ENCODE results near the gene FAM107A. TPM values are rescaled to one million over a fixed set of nuclear protein-coding genes. Genes with fewer than 3 reads are reported as not detected.

FAM107A gene
- total RNA-seq, 4 donors from 2014 or later = 35.7 to 107 (median 92.7) TPM

GRCh38 chr3:58514405-58514804 is 62.8 kb downstream of the FAM107A start:
- DNase-seq (ENCODE audit: extremely low spot score) = no peak
- H3K4me1 ChIP-seq = no peaks in the 10 kb centered on the region
- intact Hi-C loops (cut with DNase I) = no loop called here
- no peak overlapping the region for H3K27ac ChIP-seq (replicated peaks in 1 of 4)
- WGBS = 91% methylated on average over 3 of the region's 3 CpGs
- H3K27me3 ChIP-seq = no peaks in the 10 kb centered on the region
- peaks cover 8 to 84% (median 76%) of the 10 kb centered on the region in 4 donors for H3K36me3 ChIP-seq
- H3K4me3 ChIP-seq = no peak overlapping the region
- H3K9me3 ChIP-seq = no peaks in the 10 kb centered on the region
- TF ChIP-seq EP300 (IDR thresholded peaks at IDR 0.05) = no peak
- no peak for TF ChIP-seq POLR2AphosphoS5 (IDR thresholded peaks at IDR 0.05)
- no peak for TF ChIP-seq POLR2A (IDR thresholded peaks at IDR 0.05; ENCODE audit: low read depth)
- no peak for TF ChIP-seq CTCF (IDR thresholded peaks at IDR 0.05)

Other genes with a start within 250 kb of the FAM107A start
- 10 to 100 TPM; 28.2 to 35.3 (median 30.3) TPM for gene PXK, start 244.5 kb downstream of the FAM107A start, total RNA-seq
- 100 to 1,000 TPM; 100 to 138 (median 122) TPM for gene PDHB, start 143.6 kb downstream of the FAM107A start, total RNA-seq
- gene KCTD6, start 85.3 kb downstream of the FAM107A start, total RNA-seq = 10 to 100 TPM; 13.6 to 16.8 (median 15.1) TPM
- gene ACOX2, start 40.2 kb downstream of the FAM107A start, total RNA-seq = 10 to 100 TPM; 18.3 to 28.9 (median 20.2) TPM
- gene FAM3D, start 89.4 kb upstream of the FAM107A start, total RNA-seq = not detected

Measured in esophagus muscularis mucosa (tissue), 4 donors.